Activated naive CD4-positive, alpha-beta T cell treated with anti-CD3 and anti-CD28 coated beads, Interleukin-2, amount 50 U/mL, for 24 hours (primary cell): ENCODE data around the gene FBXO42.
A peak's percentile ranks its signal among the peaks of the same experiment; 100 is the strongest.
"Not testable (repeated sequence)": the region's sequence is repeated elsewhere in the genome, so short reads cannot be mapped to it uniquely, and the experiment has no call there.

Experiments
- H3K27ac Mint-ChIP-seq: one replicate; pipeline ENCODE4 v1.8.0; 2021; ENCODE audit warnings: mild to moderate bottlenecking, mixed read lengths
- H3K27me3 Mint-ChIP-seq: one replicate; pipeline ENCODE4 v1.8.0; 2021; ENCODE audit warnings: mixed read lengths
- H3K36me3 Mint-ChIP-seq: one replicate; pipeline ENCODE4 v1.8.0; 2021; ENCODE audit warnings: mixed read lengths
- H3K4me1 Mint-ChIP-seq: one replicate; pipeline ENCODE4 v1.8.0; 2021; ENCODE audit warnings: mixed read lengths
- H3K4me3 Mint-ChIP-seq: one replicate; pipeline ENCODE4 v1.8.0; 2021; ENCODE audit warnings: mild to moderate bottlenecking, mixed read lengths
- H3K9me3 Mint-ChIP-seq: one replicate; pipeline ENCODE4 v1.8.0; 2021; ENCODE audit warnings: mixed read lengths

The FBXO42 gene

GRCh38 chr1:16235347-16235746 is 116.9 kb downstream of the FBXO42 start:
- H3K27ac Mint-ChIP-seq: peak overlapping the region; percentile 59
- peak overlapping the region; percentile 47 for H3K4me3 Mint-ChIP-seq
- no peaks in the 10 kb centered on the region for H3K9me3 Mint-ChIP-seq
- peaks cover 25% of the 10 kb centered on the region for H3K4me1 Mint-ChIP-seq
- H3K36me3 Mint-ChIP-seq: no peaks in the 10 kb centered on the region
- no peaks in the 10 kb centered on the region for H3K27me3 Mint-ChIP-seq

DNA sequence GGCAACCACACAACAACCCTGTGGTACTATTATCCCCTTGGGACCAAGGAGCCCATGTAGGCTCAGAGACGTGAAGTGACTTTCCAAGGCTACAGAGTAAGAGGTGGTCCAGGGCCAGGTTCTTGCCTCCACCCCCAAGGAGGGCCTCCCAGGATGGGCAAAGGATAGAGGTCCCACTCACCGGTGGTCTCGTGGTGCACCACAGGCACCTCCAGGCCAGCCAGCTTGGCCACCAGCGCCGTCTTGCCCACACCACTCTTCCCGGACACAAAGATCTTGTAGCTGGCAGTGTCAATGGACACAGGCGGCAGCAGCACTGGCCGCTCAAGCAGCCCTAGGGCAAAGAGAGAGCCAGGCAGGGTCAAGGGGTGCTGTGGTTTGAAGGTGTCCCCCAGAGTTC is 118.8 kb downstream of the FBXO42 start:
- H3K4me3 Mint-ChIP-seq: no peak overlapping the region
- H3K4me1 Mint-ChIP-seq: peaks cover 24% of the 10 kb centered on the region
- peaks cover 5% of the 10 kb centered on the region for H3K27me3 Mint-ChIP-seq
- H3K9me3 Mint-ChIP-seq: no peaks in the 10 kb centered on the region
- H3K36me3 Mint-ChIP-seq: no peaks in the 10 kb centered on the region
- no peak overlapping the region for H3K27ac Mint-ChIP-seq

- Mint-ChIP-seq H3K4me3 (no peak overlapping the region), H3K27me3 (peaks cover 15% of the 10 kb centered on the region), H3K4me1 (peaks cover 25% of the 10 kb centered on the region), H3K36me3 (no peaks in the 10 kb centered on the region), H3K9me3 (no peaks in the 10 kb centered on the region), H3K27ac (no peak overlapping the region)
Observed at GRCh38 chr1:16232316-16232710, 120.0 kb downstream of the FBXO42 start.

GRCh38 chr1:16231331-16232315 is 120.7 kb downstream of the FBXO42 start:
- H3K27me3 Mint-ChIP-seq: peaks cover 17% of the 10 kb centered on the region
- no peak overlapping the region for H3K4me3 Mint-ChIP-seq
- H3K27ac Mint-ChIP-seq: no peak overlapping the region
- peaks cover 22% of the 10 kb centered on the region for H3K4me1 Mint-ChIP-seq
- no peaks in the 10 kb centered on the region for H3K9me3 Mint-ChIP-seq
- H3K36me3 Mint-ChIP-seq: no peaks in the 10 kb centered on the region

DNA sequence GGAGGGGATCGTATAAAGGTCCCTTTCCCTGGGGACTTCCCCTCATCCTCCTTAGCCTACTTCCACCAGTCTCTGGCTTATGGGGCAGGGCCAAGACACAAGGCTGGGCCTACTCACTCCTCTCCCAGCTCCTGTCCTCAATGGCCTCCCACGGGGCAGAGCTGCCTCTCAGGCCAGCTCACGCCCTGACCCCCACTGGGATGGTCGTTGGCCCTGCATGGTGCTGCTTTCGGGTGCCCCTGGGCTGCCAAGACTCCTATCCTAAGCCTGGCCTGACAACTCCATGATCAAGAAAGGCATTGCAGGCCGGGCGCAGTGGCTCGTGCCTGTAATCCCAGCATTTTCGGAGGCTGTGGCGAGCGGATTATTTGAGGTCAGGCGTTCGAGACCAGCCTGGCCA is 121.5 kb downstream of the FBXO42 start:
- Mint-ChIP-seq H3K9me3 (no peaks in the 10 kb centered on the region), H3K27ac (no peak overlapping the region), H3K36me3 (peaks cover 5% of the 10 kb centered on the region), H3K27me3 (peaks cover 24% of the 10 kb centered on the region), H3K4me3 (no peak overlapping the region), H3K4me1 (peaks cover 15% of the 10 kb centered on the region)

DNA sequence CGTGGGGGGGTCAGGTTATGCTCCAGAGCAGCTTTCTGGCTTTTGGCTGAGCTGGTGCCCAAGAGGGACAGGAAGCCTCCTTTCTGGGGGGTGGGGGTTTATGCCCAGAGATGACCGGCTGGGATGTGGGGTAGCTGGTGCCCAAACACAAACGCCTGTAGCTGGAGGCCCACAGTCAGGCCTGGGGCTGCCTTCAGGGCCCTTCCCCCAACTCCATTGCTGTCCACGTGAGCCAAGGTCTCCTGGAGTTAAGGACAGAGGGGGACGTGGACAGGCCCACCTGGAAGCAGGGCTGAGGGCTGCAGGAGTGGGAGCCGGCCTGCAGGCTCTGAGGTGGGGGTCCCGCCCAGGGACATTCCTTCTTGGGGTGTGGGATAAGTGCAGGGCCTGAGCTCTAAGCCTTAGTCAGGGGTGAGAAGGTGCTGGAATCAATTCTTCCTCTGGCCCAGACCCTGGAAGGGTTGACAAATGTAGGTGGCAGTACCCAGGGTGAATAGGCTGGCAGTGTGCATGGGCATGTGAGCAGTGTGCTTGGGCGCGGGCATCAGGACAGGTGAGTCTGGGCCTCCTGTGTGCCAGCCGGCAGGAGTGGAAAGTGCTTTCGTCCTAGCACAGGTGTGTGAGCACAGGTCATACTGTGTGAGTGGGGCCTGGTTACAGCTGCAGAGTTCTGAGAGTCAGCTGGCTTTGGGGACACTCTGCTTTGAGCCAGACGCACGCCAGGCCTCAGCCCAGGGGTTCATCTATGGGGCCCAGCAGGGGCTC is 122.1 kb downstream of the FBXO42 start:
- H3K9me3 Mint-ChIP-seq: no peaks in the 10 kb centered on the region
- peaks cover 5% of the 10 kb centered on the region for H3K36me3 Mint-ChIP-seq
- H3K4me3 Mint-ChIP-seq: no peak overlapping the region
- H3K27me3 Mint-ChIP-seq: peaks cover 24% of the 10 kb centered on the region
- peaks cover 12% of the 10 kb centered on the region for H3K4me1 Mint-ChIP-seq
- H3K27ac Mint-ChIP-seq: no peak overlapping the region

DNA sequence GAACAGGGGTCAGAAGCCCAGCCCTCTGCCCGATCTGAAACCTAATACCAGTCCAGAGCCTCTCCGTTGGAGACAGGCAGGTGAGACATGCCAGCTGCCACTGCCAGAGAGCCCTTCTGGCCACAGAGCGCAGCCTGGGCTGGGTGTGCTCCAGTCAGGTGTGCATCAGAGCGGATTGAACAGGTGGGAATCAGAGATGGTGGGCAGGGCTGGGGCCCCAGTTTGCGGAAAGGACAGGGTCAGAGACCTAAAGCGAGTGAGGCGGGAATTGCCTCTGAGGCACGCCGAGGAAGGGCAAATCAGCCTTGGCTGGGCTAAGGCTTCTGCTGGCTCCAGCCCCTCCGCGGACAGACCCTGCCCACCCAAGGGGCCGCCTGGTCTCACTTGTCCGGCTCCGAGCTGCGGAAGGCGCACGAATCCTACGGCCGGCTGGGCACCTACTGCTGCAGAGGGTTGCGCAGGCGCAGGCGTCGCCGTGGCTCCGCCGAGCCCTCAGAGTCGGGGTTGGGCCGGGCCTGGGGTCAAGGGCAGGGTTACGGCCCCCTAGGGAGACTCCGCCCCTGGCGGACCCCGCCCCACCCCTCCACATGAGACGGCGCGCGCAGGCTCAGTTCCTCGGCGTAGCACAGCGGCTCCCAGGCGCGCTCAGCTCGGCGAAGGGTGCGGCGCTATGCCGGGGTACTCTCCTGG is 125.6 kb downstream of the FBXO42 start:
- Mint-ChIP-seq H3K4me1 (peaks cover 10% of the 10 kb centered on the region), H3K27ac (no peak overlapping the region), H3K4me3 (no peak overlapping the region), H3K36me3 (peaks cover 5% of the 10 kb centered on the region), H3K9me3 (no peaks in the 10 kb centered on the region), H3K27me3 (peaks cover 27% of the 10 kb centered on the region)

DNA sequence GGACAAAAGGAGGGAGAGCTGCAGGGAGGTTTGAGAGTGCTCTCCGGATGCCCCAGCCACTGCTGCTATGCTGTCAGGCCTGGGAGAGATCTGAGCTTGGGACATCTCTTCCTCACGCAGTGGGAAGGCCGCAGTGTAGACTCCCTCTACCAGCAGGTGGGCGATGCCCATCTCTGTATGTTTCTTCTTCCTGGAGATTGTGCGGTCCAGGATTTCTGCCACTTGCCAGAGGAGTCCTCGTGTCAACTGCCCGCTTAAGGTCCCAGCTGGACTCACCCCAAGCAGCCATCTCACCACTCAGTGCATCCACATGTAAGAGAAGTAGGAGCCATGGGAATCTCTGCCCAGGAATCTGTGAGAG is 126.2 kb downstream of the FBXO42 start:
- peaks cover 27% of the 10 kb centered on the region for H3K27me3 Mint-ChIP-seq
- no peak overlapping the region for H3K27ac Mint-ChIP-seq
- H3K4me1 Mint-ChIP-seq: peaks cover 10% of the 10 kb centered on the region
- H3K4me3 Mint-ChIP-seq: no peak overlapping the region
- H3K36me3 Mint-ChIP-seq: peaks cover 5% of the 10 kb centered on the region
- no peaks in the 10 kb centered on the region for H3K9me3 Mint-ChIP-seq

DNA sequence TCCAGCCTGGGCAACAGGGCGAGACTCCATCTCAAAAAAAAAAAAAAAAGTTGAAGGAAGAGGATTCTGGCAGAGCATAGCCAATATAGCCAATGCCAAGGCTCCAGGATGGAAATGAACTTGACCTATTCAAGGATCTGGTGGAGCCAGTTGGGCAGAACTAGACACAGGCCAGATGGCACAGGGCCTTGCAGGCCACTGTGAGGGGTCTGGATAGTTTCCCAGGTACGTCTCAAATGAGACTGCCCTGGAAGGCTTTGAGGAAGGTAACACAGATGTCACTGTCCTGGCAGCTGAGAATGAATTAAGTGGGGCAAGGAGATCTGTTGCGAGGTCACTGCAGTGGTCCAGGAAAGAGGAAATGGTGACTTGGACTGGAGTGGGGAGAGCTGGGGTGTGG is 127.8 kb downstream of the FBXO42 start:
- H3K27me3 Mint-ChIP-seq: peaks cover 27% of the 10 kb centered on the region
- no peak overlapping the region for H3K27ac Mint-ChIP-seq
- peaks cover 5% of the 10 kb centered on the region for H3K36me3 Mint-ChIP-seq
- H3K4me1 Mint-ChIP-seq: peaks cover 10% of the 10 kb centered on the region
- no peaks in the 10 kb centered on the region for H3K9me3 Mint-ChIP-seq
- H3K4me3 Mint-ChIP-seq: no peak overlapping the region

GRCh38 chr1:16222716-16223115 is 129.6 kb downstream of the FBXO42 start:
- not testable (repeated sequence) for H3K9me3 Mint-ChIP-seq, H3K36me3 Mint-ChIP-seq, H3K27ac Mint-ChIP-seq, H3K4me3 Mint-ChIP-seq
- Mint-ChIP-seq H3K4me1 (peaks cover 11% of the 10 kb centered on the region), H3K27me3 (peaks cover 16% of the 10 kb centered on the region)

- H3K27ac Mint-ChIP-seq: no peak overlapping the region
- no peak overlapping the region for H3K4me3 Mint-ChIP-seq
- peaks cover 5% of the 10 kb centered on the region for H3K36me3 Mint-ChIP-seq
- peaks cover 10% of the 10 kb centered on the region for H3K27me3 Mint-ChIP-seq
- peaks cover 12% of the 10 kb centered on the region for H3K4me1 Mint-ChIP-seq
- no peaks in the 10 kb centered on the region for H3K9me3 Mint-ChIP-seq
Observed at GRCh38 chr1:16221499-16221898, 130.8 kb downstream of the FBXO42 start.

GRCh38 chr1:16219968-16220500 is 132.2 kb downstream of the FBXO42 start:
- H3K27me3 Mint-ChIP-seq: peaks cover 3% of the 10 kb centered on the region
- H3K4me3 Mint-ChIP-seq: no peak overlapping the region
- H3K4me1 Mint-ChIP-seq: peaks cover 16% of the 10 kb centered on the region
- H3K36me3 Mint-ChIP-seq: no peaks in the 10 kb centered on the region
- peak overlapping the region; percentile 81 for H3K27ac Mint-ChIP-seq
- no peaks in the 10 kb centered on the region for H3K9me3 Mint-ChIP-seq

- H3K27me3 Mint-ChIP-seq: no peaks in the 10 kb centered on the region
- peak overlapping the region; percentile 77 for H3K27ac Mint-ChIP-seq
- H3K36me3 Mint-ChIP-seq: no peaks in the 10 kb centered on the region
- H3K9me3 Mint-ChIP-seq: no peaks in the 10 kb centered on the region
- peaks cover 16% of the 10 kb centered on the region for H3K4me1 Mint-ChIP-seq
- H3K4me3 Mint-ChIP-seq: no peak overlapping the region
Observed at GRCh38 chr1:16218674-16219071, 133.6 kb downstream of the FBXO42 start.

GRCh38 chr1:16218014-16218673 is 134.1 kb downstream of the FBXO42 start:
- H3K27ac Mint-ChIP-seq: peak overlapping the region; percentile 77
- peaks cover 16% of the 10 kb centered on the region for H3K4me1 Mint-ChIP-seq
- H3K27me3 Mint-ChIP-seq: no peaks in the 10 kb centered on the region
- H3K9me3 Mint-ChIP-seq: no peaks in the 10 kb centered on the region
- H3K36me3 Mint-ChIP-seq: no peaks in the 10 kb centered on the region
- H3K4me3 Mint-ChIP-seq: peak overlapping the region; percentile 59
